Skeletal muscle satellite cell (primary cell): ENCODE results near the gene XIST.

Experiments used
- H3K27me3 ChIP-seq: 2 replicates; pipeline ENCODE4 v1.7.0; 2013; ENCODE audit warnings: low read length; ENCODE audit not compliant: control insufficient read depth, insufficient read depth
- H3K36me3 ChIP-seq: 2 replicates; pipeline ENCODE4 v1.7.0; 2013; ENCODE audit warnings: mild to moderate bottlenecking, control low read depth, low read length; ENCODE audit not compliant: insufficient read depth
- H3K4me1 ChIP-seq: 2 replicates; pipeline ENCODE4 v1.7.0; 2013; ENCODE audit warnings: low read length; ENCODE audit not compliant: control insufficient read depth, insufficient read depth
- H3K4me2 ChIP-seq: 2 replicates; pipeline ENCODE4 v1.7.0; 2013; ENCODE audit warnings: mild to moderate bottlenecking, low read length
- H3K4me3 ChIP-seq: 2 replicates; pipeline ENCODE4 v1.7.0; 2013; ENCODE audit warnings: low read length
- H3K9ac ChIP-seq: 2 replicates; pipeline ENCODE4 v1.7.0; 2013; ENCODE audit warnings: mild to moderate bottlenecking, low read depth, low read length, moderate library complexity
- H3K9me3 ChIP-seq: replicated peaks from 2 replicates; pipeline ENCODE4 v1.7.0; 2013; ENCODE audit warnings: mild to moderate bottlenecking, control low read depth, low read length

Gene XIST

GRCh38 chrX:73852022-73852421 lies 492 bp downstream of the XIST start:
- Histone ChIP-seq H3K4me2 (peak overlapping the region; percentile 68), H3K36me3 (no peaks in the 10 kb centered on the region), H3K9ac (peak overlapping the region; percentile 89), H3K4me1 (peaks cover 8% of the 10 kb centered on the region), H3K4me3 (peak overlapping the region; percentile 83), H3K27me3 (no peaks in the 10 kb centered on the region), H3K9me3 (no peaks in the 10 kb centered on the region)

GRCh38 chrX:73851014-73852009 lies 1.2 kb downstream of the XIST start:
- Histone ChIP-seq H3K27me3 (no peaks in the 10 kb centered on the region), H3K36me3 (peaks cover 4% of the 10 kb centered on the region), H3K4me2 (peak overlapping the region; percentile 78), H3K9ac (peak overlapping the region; percentile 89), H3K4me3 (peak overlapping the region; percentile 83), H3K9me3 (no peaks in the 10 kb centered on the region), H3K4me1 (peaks cover 8% of the 10 kb centered on the region)

- Histone ChIP-seq H3K9ac (no peak overlapping the region), H3K4me3 (peak overlapping the region; percentile 83), H3K4me1 (peaks cover 8% of the 10 kb centered on the region), H3K9me3 (no peaks in the 10 kb centered on the region), H3K27me3 (no peaks in the 10 kb centered on the region), H3K4me2 (peak overlapping the region; percentile 80), H3K36me3 (peaks cover 8% of the 10 kb centered on the region)
Measured at GRCh38 chrX:73850124-73851013, 2.1 kb downstream of the XIST start.

- H3K4me2 ChIP-seq = peak overlapping the region; percentile 80
- H3K4me3 ChIP-seq = peak overlapping the region; percentile 67
- no peaks in the 10 kb centered on the region for H3K9me3 ChIP-seq
- H3K4me1 ChIP-seq = peaks cover 8% of the 10 kb centered on the region
- peaks cover 12% of the 10 kb centered on the region for H3K36me3 ChIP-seq
- H3K27me3 ChIP-seq = no peaks in the 10 kb centered on the region
- H3K9ac ChIP-seq = no peak overlapping the region
Measured at GRCh38 chrX:73849073-73849472, 3.4 kb downstream of the XIST start.

GRCh38 chrX:73847991-73848390 lies 4.5 kb downstream of the XIST start:
- Histone ChIP-seq H3K4me1 (peaks cover 8% of the 10 kb centered on the region), H3K4me3 (peak overlapping the region; percentile 67), H3K4me2 (peak overlapping the region; percentile 80), H3K9ac (no peak overlapping the region), H3K9me3 (no peaks in the 10 kb centered on the region), H3K36me3 (peaks cover 12% of the 10 kb centered on the region), H3K27me3 (no peaks in the 10 kb centered on the region)

GRCh38 chrX:73847100-73847499 lies 5.4 kb downstream of the XIST start:
- no peak overlapping the region for H3K9ac ChIP-seq
- no peak overlapping the region for H3K4me3 ChIP-seq
- H3K4me1 ChIP-seq = peaks cover 8% of the 10 kb centered on the region
- H3K36me3 ChIP-seq = peaks cover 12% of the 10 kb centered on the region
- H3K9me3 ChIP-seq = no peaks in the 10 kb centered on the region
- no peaks in the 10 kb centered on the region for H3K27me3 ChIP-seq
- H3K4me2 ChIP-seq = peak overlapping the region; percentile 34

GRCh38 chrX:73842541-73843234 lies 9.8 kb downstream of the XIST start:
- Histone ChIP-seq H3K4me3 (no peak overlapping the region), H3K27me3 (no peaks in the 10 kb centered on the region), H3K9ac (no peak overlapping the region), H3K9me3 (no peaks in the 10 kb centered on the region), H3K36me3 (peaks cover 12% of the 10 kb centered on the region), H3K4me2 (no peak overlapping the region), H3K4me1 (peaks cover 2% of the 10 kb centered on the region)

GRCh38 chrX:73841337-73841736 lies 11.2 kb downstream of the XIST start:
- Histone ChIP-seq H3K36me3 (peaks cover 9% of the 10 kb centered on the region), H3K4me1 (no peaks in the 10 kb centered on the region), H3K9ac (no peak overlapping the region), H3K27me3 (no peaks in the 10 kb centered on the region), H3K4me2 (no peak overlapping the region), H3K4me3 (no peak overlapping the region), H3K9me3 (no peaks in the 10 kb centered on the region)

- Histone ChIP-seq H3K4me1 (no peaks in the 10 kb centered on the region), H3K27me3 (no peaks in the 10 kb centered on the region)
Measured at GRCh38 chrX:73840120-73840924, 12.2 kb downstream of the XIST start.

GRCh38 chrX:73839152-73839551 lies 13.4 kb downstream of the XIST start:
- Histone ChIP-seq H3K27me3 (no peaks in the 10 kb centered on the region), H3K9me3 (no peaks in the 10 kb centered on the region), H3K36me3 (no peaks in the 10 kb centered on the region)

More at GRCh38 chrX:73840120-73840924, 12.2 kb downstream of the XIST start:
- Histone ChIP-seq H3K9me3 (no peaks in the 10 kb centered on the region), H3K4me3 (no peak overlapping the region), H3K9ac (no peak overlapping the region), H3K36me3 (peaks cover 5% of the 10 kb centered on the region), H3K4me2 (no peak overlapping the region)

More at GRCh38 chrX:73839152-73839551, 13.4 kb downstream of the XIST start:
- H3K4me3 ChIP-seq = no peak overlapping the region
- H3K9ac ChIP-seq = no peak overlapping the region
- H3K4me2 ChIP-seq = no peak overlapping the region
- H3K4me1 ChIP-seq = no peaks in the 10 kb centered on the region
